HepG2 (cell line): ENCODE data around the gene EBPL. TPM values are rescaled to one million over a fixed set of nuclear protein-coding genes. Genes with fewer than 3 reads are reported as not detected.
A peak's percentile ranks its signal among the peaks of the same experiment; 100 is the strongest.

ENCODE experiments used
- ADNP ChIP-seq: sonication (generic); formaldehyde crosslinking; IDR thresholded peaks from 2 replicates; pipeline ENCODE4 v1.4.0; 2020; ENCODE audit warnings: missing genetic modification reagents
- HBP1 ChIP-seq: IDR thresholded peaks from 2 replicates; pipeline ENCODE4 v1.6.1; 2016; ENCODE audit warnings: low read depth, control low read depth
- MED13 ChIP-seq: sonication (generic); formaldehyde crosslinking; IDR thresholded peaks from 2 replicates; pipeline ENCODE4 v1.5.0; 2020; ENCODE audit warnings: missing genetic modification reagents
- MYC ChIP-seq: sonication (generic); formaldehyde crosslinking; IDR thresholded peaks from 2 replicates; pipeline ENCODE4 v1.9.0; 2021; ENCODE audit warnings: missing genetic modification reagents, borderline replicate concordance
- PHF5A ChIP-seq: IDR thresholded peaks from one replicate; pipeline ENCODE4 v1.6.1; 2018; ENCODE audit warnings: low read depth, missing genetic modification reagents; ENCODE audit not compliant: unreplicated experiment
- RCOR2 ChIP-seq: IDR thresholded peaks from 2 replicates; pipeline ENCODE4 v1.6.1; 2016; ENCODE audit warnings: missing biosample characterization, missing genetic modification reagents
- REXO4 ChIP-seq: sonication (generic); formaldehyde crosslinking; IDR thresholded peaks from 2 replicates; pipeline ENCODE4 v1.8.0; 2022; ENCODE audit warnings: missing genetic modification reagents, mild to moderate bottlenecking, borderline replicate concordance
- SPEN ChIP-seq: sonication (generic); formaldehyde crosslinking; IDR thresholded peaks from 2 replicates; pipeline ENCODE4 v1.5.1; 2020; ENCODE audit warnings: low read depth, mild to moderate bottlenecking, missing genetic modification reagents
- UBTF ChIP-seq: sonication (generic); formaldehyde crosslinking; IDR thresholded peaks from 2 replicates; pipeline ENCODE4 v1.4.0; 2020; ENCODE audit warnings: mild to moderate bottlenecking, missing genetic modification reagents
- ZNF501 ChIP-seq: sonication (generic); formaldehyde crosslinking; IDR thresholded peaks from 2 replicates; pipeline ENCODE4 v1.5.1; 2020; ENCODE audit warnings: mild to moderate bottlenecking, moderate library complexity, missing genetic modification reagents
- ZNF605 ChIP-seq: sonication (generic); formaldehyde crosslinking; IDR thresholded peaks from 2 replicates; pipeline ENCODE4 v1.8.0; 2022; ENCODE audit warnings: mild to moderate bottlenecking, missing genetic modification reagents
- ZNF672 ChIP-seq: sonication (generic); formaldehyde crosslinking; IDR thresholded peaks from 2 replicates; pipeline ENCODE4 v1.8.1; 2022; ENCODE audit warnings: missing genetic modification reagents
- ZNF678 ChIP-seq: sonication (generic); formaldehyde crosslinking; IDR thresholded peaks from 2 replicates; pipeline ENCODE4 v1.4.0; 2020; ENCODE audit warnings: mild to moderate bottlenecking, missing genetic modification reagents
- ZNF720 ChIP-seq: sonication (generic); formaldehyde crosslinking; IDR thresholded peaks from 2 replicates; pipeline ENCODE4 v1.4.0; 2020; ENCODE audit warnings: missing genetic modification reagents
- ZNF747 ChIP-seq: sonication (generic); formaldehyde crosslinking; IDR thresholded peaks from 2 replicates; pipeline ENCODE4 v1.8.1; 2023; ENCODE audit warnings: missing genetic modification reagents, mild to moderate bottlenecking, borderline replicate concordance
- ZNF772 ChIP-seq: sonication (generic); formaldehyde crosslinking; IDR thresholded peaks from 2 replicates; pipeline ENCODE4 v1.5.0; 2020; ENCODE audit warnings: mild to moderate bottlenecking, missing genetic modification reagents
- ZNF878 ChIP-seq: sonication (generic); formaldehyde crosslinking; IDR thresholded peaks from 2 replicates; pipeline ENCODE4 v1.8.1; 2023; ENCODE audit warnings: mild to moderate bottlenecking, missing genetic modification reagents, moderate library complexity
- polyA plus RNA-seq, 8 experiments: library from polyadenylated mRNA; depleted of rRNA in 3 of 8; stranded (reverse) in 7 of 8; unstranded in 1 of 8; fragments of >200 nt; fragmentation: Illumina TruSeq in 4 of 8; extraction: Trizol in 4 of 8; gene quantifications; 2 replicates each; pipeline versions ENCODE4 v1.2.1 to v1.2.3, GENCODE V29; 2011 to 2016; ENCODE audit warnings: low read depth in 4 of 8, missing spikeins in 1 of 8, mixed read lengths in 1 of 8; ENCODE audit not compliant: insufficient read depth in 1 of 8
- total RNA-seq, 5 experiments: library from RNA; depleted of rRNA; stranded (reverse); fragments of >200 nt; fragmentation: Illumina TruSeq; extraction: Trizol; gene quantifications; 2 replicates each; pipeline ENCODE4 v1.2.3, GENCODE V29; 2016; ENCODE audit warnings: low read depth in 1 of 5
- TF ChIP-seq, protein P1 (sequence below): sonication (generic); formaldehyde crosslinking; IDR thresholded peaks from 2 replicates; pipeline ENCODE4 v1.4.0; 2020; ENCODE audit warnings: mild to moderate bottlenecking, low read depth, missing genetic modification reagents
- TF ChIP-seq, protein P2 (sequence below): sonication (generic); formaldehyde crosslinking; IDR thresholded peaks from 2 replicates; pipeline ENCODE4 v1.8.1; 2022; ENCODE audit warnings: mild to moderate bottlenecking, missing genetic modification reagents
- TF ChIP-seq, protein P3 (sequence below): sonication (generic); formaldehyde crosslinking; IDR thresholded peaks from 2 replicates; pipeline ENCODE4 v1.4.0; 2020; ENCODE audit warnings: missing genetic modification reagents
- TF ChIP-seq, protein P4 (sequence below): sonication (generic); formaldehyde crosslinking; conservative IDR thresholded peaks from 2 replicates; pipeline ENCODE4 v1.5.0; 2020; ENCODE audit warnings: missing genetic modification reagents

The EBPL gene
- total and polyA plus RNA-seq, 2 of the 13 experiments (the other 11 are each of a cell fraction or from before 2014, with no cell fraction given) = 96.5 to 152 TPM

DNA sequence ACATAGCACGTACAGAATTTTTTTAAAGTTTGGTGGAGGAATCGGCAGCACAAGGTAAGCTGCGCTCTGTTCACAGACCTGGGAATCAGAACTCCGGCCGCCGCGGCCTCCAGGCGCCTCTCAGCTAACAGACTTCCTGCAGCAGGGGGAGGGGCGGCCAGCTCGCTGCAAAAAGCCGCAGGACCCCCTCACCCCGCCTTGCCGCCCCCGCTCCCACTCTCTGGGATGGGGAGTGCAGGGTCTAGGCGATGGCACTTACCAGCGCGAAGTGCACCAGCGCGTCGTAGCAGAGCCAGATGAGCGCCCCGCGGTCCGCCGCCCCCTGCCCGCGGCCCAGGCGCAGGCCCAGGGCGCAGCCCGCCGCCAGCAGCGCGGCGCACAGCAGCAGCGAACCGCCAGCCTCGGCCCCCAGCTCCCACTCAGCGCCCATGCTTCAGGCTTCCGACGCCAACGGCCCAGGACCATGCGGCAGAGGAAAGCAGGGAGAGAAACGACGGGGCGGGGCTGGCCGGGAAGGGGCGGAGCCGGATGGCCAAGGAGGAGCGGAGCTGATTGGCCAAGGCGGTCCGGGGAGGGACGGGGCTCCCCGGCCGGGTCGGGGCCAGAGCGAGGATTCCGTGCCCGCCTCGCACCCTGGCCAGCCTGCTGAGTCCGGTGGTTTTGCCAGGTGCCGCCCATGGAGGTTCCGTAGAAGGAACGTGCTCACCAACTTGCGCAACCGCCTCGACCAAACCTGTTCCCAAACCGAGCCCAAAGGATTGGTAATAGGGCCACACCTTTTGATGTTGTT is at the start of gene EBPL (continued):
- no peak for TF ChIP-seq ZNF720 (CRISPR knock-in tag)
- peak; percentile 52; the same call in 1 of the 2 replicates for TF ChIP-seq MED13
- TF ChIP-seq ZNF501 (CRISPR knock-in tag) = peak; percentile 30; the same call in 1 of the 2 replicates
- peak; percentile 87 for TF ChIP-seq SPEN (CRISPR knock-in tag)
- no peak for TF ChIP-seq REXO4 (CRISPR knock-in tag)
- TF ChIP-seq ZNF678 (CRISPR knock-in tag) = 0 out of 2 replicates have a peak, but pooled peaks have one; percentile 39
- TF ChIP-seq, protein P1, sequence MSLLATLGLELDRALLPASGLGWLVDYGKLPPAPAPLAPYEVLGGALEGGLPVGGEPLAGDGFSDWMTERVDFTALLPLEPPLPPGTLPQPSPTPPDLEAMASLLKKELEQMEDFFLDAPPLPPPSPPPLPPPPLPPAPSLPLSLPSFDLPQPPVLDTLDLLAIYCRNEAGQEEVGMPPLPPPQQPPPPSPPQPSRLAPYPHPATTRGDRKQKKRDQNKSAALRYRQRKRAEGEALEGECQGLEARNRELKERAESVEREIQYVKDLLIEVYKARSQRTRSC (CRISPR knock-in tag) = no peak
- TF ChIP-seq, protein P2, sequence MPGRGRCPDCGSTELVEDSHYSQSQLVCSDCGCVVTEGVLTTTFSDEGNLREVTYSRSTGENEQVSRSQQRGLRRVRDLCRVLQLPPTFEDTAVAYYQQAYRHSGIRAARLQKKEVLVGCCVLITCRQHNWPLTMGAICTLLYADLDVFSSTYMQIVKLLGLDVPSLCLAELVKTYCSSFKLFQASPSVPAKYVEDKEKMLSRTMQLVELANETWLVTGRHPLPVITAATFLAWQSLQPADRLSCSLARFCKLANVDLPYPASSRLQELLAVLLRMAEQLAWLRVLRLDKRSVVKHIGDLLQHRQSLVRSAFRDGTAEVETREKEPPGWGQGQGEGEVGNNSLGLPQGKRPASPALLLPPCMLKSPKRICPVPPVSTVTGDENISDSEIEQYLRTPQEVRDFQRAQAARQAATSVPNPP (CRISPR knock-in tag) = peak; percentile 82; the same call in 1 of the 2 replicates
- no peak for TF ChIP-seq ZNF878
- peak; percentile 99 for TF ChIP-seq MYC (CRISPR knock-in tag)
- TF ChIP-seq ZNF747 (CRISPR knock-in tag) = peak; percentile 67; the same call in 1 of the 2 replicates
- 0 out of 2 replicates have a peak, but pooled peaks have one; percentile 24 for TF ChIP-seq RCOR2 (CRISPR knock-in tag)
- TF ChIP-seq, protein P3, sequence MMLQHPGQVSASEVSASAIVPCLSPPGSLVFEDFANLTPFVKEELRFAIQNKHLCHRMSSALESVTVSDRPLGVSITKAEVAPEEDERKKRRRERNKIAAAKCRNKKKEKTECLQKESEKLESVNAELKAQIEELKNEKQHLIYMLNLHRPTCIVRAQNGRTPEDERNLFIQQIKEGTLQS (CRISPR knock-in tag) = no peak
- peak; percentile 90 for TF ChIP-seq ZNF772
- peak; percentile 66 for TF ChIP-seq HBP1 (CRISPR knock-in tag)
- TF ChIP-seq PHF5A (CRISPR knock-in tag) = peak; percentile 34
- no peak for TF ChIP-seq ADNP (CRISPR knock-in tag)
- TF ChIP-seq ZNF672 = no peak
- TF ChIP-seq ZNF605 (CRISPR knock-in tag) = 0 out of 2 replicates have a peak, but pooled peaks have one; percentile 27
- TF ChIP-seq, protein P4, sequence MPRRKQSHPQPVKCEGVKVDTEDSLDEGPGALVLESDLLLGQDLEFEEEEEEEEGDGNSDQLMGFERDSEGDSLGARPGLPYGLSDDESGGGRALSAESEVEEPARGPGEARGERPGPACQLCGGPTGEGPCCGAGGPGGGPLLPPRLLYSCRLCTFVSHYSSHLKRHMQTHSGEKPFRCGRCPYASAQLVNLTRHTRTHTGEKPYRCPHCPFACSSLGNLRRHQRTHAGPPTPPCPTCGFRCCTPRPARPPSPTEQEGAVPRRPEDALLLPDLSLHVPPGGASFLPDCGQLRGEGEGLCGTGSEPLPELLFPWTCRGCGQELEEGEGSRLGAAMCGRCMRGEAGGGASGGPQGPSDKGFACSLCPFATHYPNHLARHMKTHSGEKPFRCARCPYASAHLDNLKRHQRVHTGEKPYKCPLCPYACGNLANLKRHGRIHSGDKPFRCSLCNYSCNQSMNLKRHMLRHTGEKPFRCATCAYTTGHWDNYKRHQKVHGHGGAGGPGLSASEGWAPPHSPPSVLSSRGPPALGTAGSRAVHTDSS = no peak
- peak; percentile 90 for TF ChIP-seq UBTF (CRISPR knock-in tag)
